ENCODE results near the gene ZNF286A. TPM values are rescaled to one million over a fixed set of nuclear protein-coding genes. Genes with fewer than 3 reads are reported as not detected.

ZNF286A gene
- total RNA-seq, 1 donor from 2014 or later = 11.6 TPM

DNA sequence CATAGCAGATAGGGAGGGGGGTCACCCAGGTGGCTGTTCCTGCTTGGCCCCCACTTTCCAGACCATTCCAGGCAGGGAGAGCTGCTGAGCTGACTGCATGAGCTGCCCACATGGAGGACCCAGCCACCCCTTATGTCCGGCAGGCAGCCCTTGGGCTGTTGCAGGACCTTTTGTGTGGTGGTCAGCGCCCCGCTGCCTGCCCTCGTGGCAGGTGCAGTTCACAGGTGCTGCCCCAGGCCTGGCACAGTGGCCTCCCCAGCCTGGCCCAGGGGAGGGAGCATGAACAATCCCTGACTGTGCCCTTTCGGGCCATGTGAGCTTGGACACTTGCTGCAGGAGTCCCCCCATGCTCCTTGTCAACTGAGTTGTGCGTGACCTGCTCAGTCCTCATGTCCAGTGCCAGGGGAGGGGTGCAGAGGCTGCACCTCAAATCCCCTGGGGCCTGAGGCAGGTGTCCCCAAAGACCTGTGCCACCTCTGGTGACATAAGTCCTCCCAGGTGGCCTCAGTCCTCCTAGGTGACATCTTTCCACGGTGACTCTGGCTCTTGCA lies 41.1 kb downstream of the ZNF286A start:
- Histone ChIP-seq H3K4me3 (no peak overlapping the region), H3K9me3 (no peaks in the 10 kb centered on the region), H3K27ac (no peak overlapping the region), H3K27me3 (no peaks in the 10 kb centered on the region), H3K36me3 (no peaks in the 10 kb centered on the region), H3K4me1 (no peaks in the 10 kb centered on the region)
- intact Hi-C loops (cut with DNase I) = no loop called here
- no peak for TF ChIP-seq CTCF (IDR thresholded peaks at IDR 0.05)
- no peak for ATAC-seq
- DNase-seq = no peak

DNA sequence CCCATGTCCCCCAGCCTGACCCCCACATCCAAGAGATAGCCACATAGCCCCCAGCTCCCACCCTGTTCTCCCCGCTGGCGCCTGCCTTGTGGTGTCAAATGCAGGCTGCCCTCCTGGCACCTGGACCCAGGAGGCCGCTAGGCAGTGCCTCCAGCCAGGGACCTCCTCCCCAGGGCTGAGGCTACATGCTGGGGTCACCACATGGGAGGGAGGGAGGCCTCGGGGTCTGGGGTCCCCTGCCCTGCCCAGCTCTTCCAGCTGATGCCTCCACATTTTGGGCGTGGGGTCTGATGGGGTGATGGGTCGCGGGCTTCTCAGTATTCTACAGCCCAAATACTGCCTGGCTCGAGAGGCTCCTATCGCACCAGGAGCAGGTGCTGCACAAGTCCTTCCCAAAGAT lies 42.1 kb downstream of the ZNF286A start:
- TF ChIP-seq CTCF (IDR thresholded peaks at IDR 0.05) = no peak
- intact Hi-C loops (cut with DNase I) = no loop called here
- DNase-seq (no peak), ATAC-seq (no peak)
- Histone ChIP-seq H3K4me1 (no peaks in the 10 kb centered on the region), H3K27ac (no peak overlapping the region), H3K4me3 (no peak overlapping the region), H3K9me3 (no peaks in the 10 kb centered on the region), H3K36me3 (no peaks in the 10 kb centered on the region), H3K27me3 (no peaks in the 10 kb centered on the region)

DNA sequence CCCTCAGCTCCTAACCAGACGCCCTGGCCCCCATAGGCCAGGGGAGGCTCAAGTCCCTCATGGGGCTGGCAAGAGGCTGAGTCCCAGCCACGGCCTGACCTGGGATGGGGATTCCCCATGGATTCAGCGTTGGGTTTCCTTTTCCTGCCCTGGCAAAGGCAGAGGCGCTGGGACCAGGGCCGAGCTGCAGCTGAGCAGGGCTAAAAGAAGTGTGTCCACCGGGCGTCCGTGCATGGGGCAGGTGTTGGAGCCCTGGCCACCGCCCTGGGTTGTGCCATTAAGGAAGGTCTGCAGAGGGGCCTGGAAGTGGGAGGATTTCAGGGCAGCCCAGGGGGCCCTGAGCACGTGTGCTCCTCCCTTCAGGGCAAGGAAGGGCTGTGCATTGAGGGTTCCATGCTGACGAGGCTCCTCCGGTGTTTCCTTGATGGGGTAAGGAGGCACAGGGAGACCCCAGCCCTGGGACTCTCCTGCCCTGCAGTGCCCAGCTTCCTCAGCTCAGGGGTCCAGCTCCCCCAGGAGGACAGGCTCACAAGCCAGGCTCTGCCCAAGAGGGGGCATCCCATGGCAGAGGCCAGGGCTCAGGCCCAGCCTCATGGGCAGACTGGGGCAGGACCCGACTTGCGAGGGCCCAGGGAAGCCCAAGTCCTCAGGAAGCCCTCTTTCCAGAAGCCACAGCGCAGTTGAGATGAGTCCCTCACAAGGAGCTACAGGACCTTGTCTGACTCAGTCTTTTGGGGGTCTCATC lies 42.7 kb downstream of the ZNF286A start:
- Histone ChIP-seq H3K9me3 (no peaks in the 10 kb centered on the region), H3K4me3 (no peak overlapping the region), H3K27me3 (no peaks in the 10 kb centered on the region), H3K4me1 (no peaks in the 10 kb centered on the region), H3K36me3 (no peaks in the 10 kb centered on the region), H3K27ac (no peak overlapping the region)
- no peak for TF ChIP-seq CTCF (IDR thresholded peaks at IDR 0.05)
- DNase-seq (no peak), ATAC-seq (no peak)
- intact Hi-C loops (cut with DNase I) = no loop called here

GRCh38 chr17:15742921-15743320 lies 43.4 kb downstream of the ZNF286A start:
- no peaks in the 10 kb centered on the region for H3K27me3 ChIP-seq
- H3K4me1 ChIP-seq = no peaks in the 10 kb centered on the region
- intact Hi-C loops (cut with DNase I) = no loop called here
- no peaks in the 10 kb centered on the region for H3K9me3 ChIP-seq
- no peak for DNase-seq
- no peak for ATAC-seq
- no peak overlapping the region for H3K4me3 ChIP-seq
- H3K36me3 ChIP-seq = no peaks in the 10 kb centered on the region
- H3K27ac ChIP-seq = no peak overlapping the region
- no peak for TF ChIP-seq CTCF (IDR thresholded peaks at IDR 0.05)

GRCh38 chr17:15744074-15744676 lies 44.6 kb downstream of the ZNF286A start:
- Histone ChIP-seq H3K27ac (no peak overlapping the region), H3K9me3 (no peaks in the 10 kb centered on the region), H3K4me3 (no peak overlapping the region), H3K4me1 (no peaks in the 10 kb centered on the region), H3K36me3 (no peaks in the 10 kb centered on the region), H3K27me3 (no peaks in the 10 kb centered on the region)
- DNase-seq = no peak
- no peak for ATAC-seq
- intact Hi-C loops (cut with DNase I) = no loop called here
- no peak for TF ChIP-seq CTCF (IDR thresholded peaks at IDR 0.05)
